Naive thymus-derived CD4-positive, alpha-beta T cell (primary cell): ENCODE data around the gene RINL. TPM values are rescaled to one million over a fixed set of nuclear protein-coding genes. Genes with fewer than 3 reads are reported as not detected.

Experiments
- ATAC-seq: fragments of 150-1000 bp; cut with Tn5 transposase; 2 replicates; pipeline ENCODE4 v1.10.0; 2021; ENCODE audit warnings: mild to moderate bottlenecking, moderate library complexity
- CTCF ChIA-PET: fragments of 350-600 bp; sonication (Branson Sonifier 250); formaldehyde crosslinking; loops from one replicate; lab custom pipeline; 2021; ENCODE audit warnings: antibody characterized with exemption; lab: Charles Lee
- POLR2A ChIA-PET: fragments of 350-600 bp; sonication (Branson Sonifier 250); formaldehyde crosslinking; loops from one replicate; lab custom pipeline; 2021; ENCODE audit warnings: antibody characterized with exemption, inconsistent platforms; lab: Charles Lee
- DNase-seq, 9 donors: peaks; one replicate each; pipeline versions ENCODE4 v3.0.0 to v3.0.0-alpha.2; 2020 to 2022; ENCODE audit warnings: mixed read lengths in 1 of 9
- H3K27ac ChIP-seq: one replicate; pipeline ENCODE4 v1.7.0; 2013; ENCODE audit warnings: mild to moderate bottlenecking, low read depth, low read length, moderate library complexity
- H3K27me3 ChIP-seq, 2 donors: one replicate each; pipeline ENCODE4 v1.7.0; 2013; ENCODE audit warnings: low read length in 2 of 2, mild to moderate bottlenecking in 2 of 2, moderate library complexity in 2 of 2; ENCODE audit not compliant: control insufficient read depth in 2 of 2, insufficient read depth in 2 of 2
- H3K36me3 ChIP-seq, 3 experiments: 1 replicate in 2 of 3; 2 replicates in 1 of 3; pipeline ENCODE4 v1.7.0; 2013; ENCODE audit warnings: low read length in 3 of 3, mild to moderate bottlenecking in 3 of 3, moderate library complexity in 1 of 3; ENCODE audit not compliant: insufficient read depth in 3 of 3, control insufficient read depth in 2 of 3
- H3K4me1 ChIP-seq, 2 donors: one replicate each; pipeline ENCODE4 v1.7.0; 2013; ENCODE audit warnings: low read length in 2 of 2, mild to moderate bottlenecking in 2 of 2, moderate library complexity in 1 of 2; ENCODE audit not compliant: control insufficient read depth in 2 of 2, insufficient read depth in 2 of 2
- H3K4me3 ChIP-seq: 2 replicates; pipeline ENCODE4 v1.7.0; 2013; ENCODE audit warnings: mild to moderate bottlenecking, low read length
- H3K9me3 ChIP-seq, 3 experiments: 1 replicate in 2 of 3; 2 replicates in 1 of 3; pipeline ENCODE4 v1.7.0; 2013; ENCODE audit warnings: low read length in 3 of 3; ENCODE audit not compliant: control insufficient read depth in 2 of 3
- H3K27ac Mint-ChIP-seq, 9 donors: one replicate each; pipeline ENCODE4 v1.8.0; 2020 to 2022; ENCODE audit warnings: mixed read lengths in 9 of 9, mild to moderate bottlenecking in 8 of 9, moderate library complexity in 5 of 9, inconsistent platforms in 2 of 9
- H3K27me3 Mint-ChIP-seq, 5 donors: one replicate each; pipeline ENCODE4 v1.8.0; 2021 to 2022; ENCODE audit warnings: mixed read lengths in 5 of 5, mild to moderate bottlenecking in 1 of 5
- H3K36me3 Mint-ChIP-seq, 5 donors: one replicate each; pipeline ENCODE4 v1.8.0; 2020 to 2022; ENCODE audit warnings: mixed read lengths in 5 of 5, mild to moderate bottlenecking in 3 of 5, inconsistent platforms in 1 of 5
- H3K4me1 Mint-ChIP-seq, 7 donors: one replicate each; pipeline ENCODE4 v1.8.0; 2020 to 2022; ENCODE audit warnings: mixed read lengths in 7 of 7, mild to moderate bottlenecking in 3 of 7, inconsistent platforms in 1 of 7
- H3K4me3 Mint-ChIP-seq, 10 donors: one replicate each; pipeline ENCODE4 v1.8.0; 2020 to 2022; ENCODE audit warnings: mild to moderate bottlenecking in 10 of 10, mixed read lengths in 10 of 10, moderate library complexity in 6 of 10, inconsistent platforms in 2 of 10
- H3K9me3 Mint-ChIP-seq, 11 donors: one replicate each; pipeline ENCODE4 v1.8.0; 2020 to 2022; ENCODE audit warnings: mixed read lengths in 11 of 11, mild to moderate bottlenecking in 4 of 11, inconsistent platforms in 1 of 11, moderate library complexity in 1 of 11
- intact Hi-C, 2 donors: fragments of 100-400 bp; cut with micrococcal nuclease; formaldehyde crosslinking; loops; one replicate each; pipeline ENCODE4 v1.15.1; 2023
- polyA plus RNA-seq, 2 donors: library from polyadenylated mRNA; unstranded; fragments of 300-500 nt; fragmentation: Illumina TruSeq; gene quantifications; one replicate each; pipeline ENCODE4 v1.2.3, GENCODE V29; 2021
- total RNA-seq, 6 experiments: library from RNA in 5 of 6; stranded (reverse) in 5 of 6; gene quantifications; 1 replicate in 5 of 6; 2 replicates in 1 of 6; pipeline ENCODE4 v1.2.3 and lab custom pipeline; 2021 to 2026

RINL gene
- total and polyA plus RNA-seq, 7 experiments from 2014 or later, result 32.8 to 75.9 (median 49.5) TPM

DNA sequence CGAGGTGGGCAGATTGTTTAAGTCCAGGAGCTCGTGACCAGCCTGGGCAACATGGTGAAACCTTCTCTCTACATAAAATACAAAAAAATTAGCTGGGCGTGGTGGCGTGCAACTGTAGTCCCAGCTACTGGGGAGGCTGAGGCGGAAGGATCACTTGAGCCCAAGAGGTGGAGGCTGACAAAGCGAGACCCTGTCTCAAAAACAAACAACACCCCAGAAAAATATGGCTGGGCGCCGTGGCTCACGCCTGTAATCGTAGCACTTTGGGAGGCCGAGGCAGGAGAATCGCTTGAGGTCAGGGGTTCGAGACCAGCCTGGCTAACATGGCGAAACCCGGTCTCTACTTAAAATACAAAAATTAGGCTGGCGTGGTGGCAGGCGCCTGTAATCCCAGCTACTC lies 24.9 kb downstream of the RINL start:
- ATAC-seq (no peak), DNase-seq (no peak)
- Mint-ChIP-seq H3K27ac (peak overlapping the region; percentile 91 to 100 (median 98)), H3K4me3 (peak overlapping the region; percentile 90 to 99 (median 96)), H3K4me1 (peaks cover 16 to 55% (median 39%) of the 10 kb centered on the region in 7 donors), H3K27me3 (peaks cover 0 to 7% (median 0%) of the 10 kb centered on the region in 5 donors), H3K36me3 (peaks cover 0 to 10% (median 8%) of the 10 kb centered on the region in 5 donors), H3K9me3 (peaks cover 0 to 11% (median 0%) of the 10 kb centered on the region in 11 donors)
- intact Hi-C loops, result loop anchor here (5.0 kb wide), 3 partner anchors 236 to 1434 kb away; partner anchors contain the start of genes AKT2 (in 1 of the 2), EIF3K (in 1 of the 2), MAP4K1 (in 1 of the 2) and SAMD4B (in 1 of the 2)
- no peaks in the 10 kb centered on the region for H3K27me3 ChIP-seq
- peaks cover 0 to 4% (median 0%) of the 10 kb centered on the region in 3 experiments for H3K36me3 ChIP-seq
- no peaks in the 10 kb centered on the region for H3K9me3 ChIP-seq
- H3K27ac ChIP-seq, result peak overlapping the region; percentile 95
- CTCF ChIA-PET, result interaction anchor here (0.7 to 3.3 kb wide), 7 partner anchors 9 to 84 kb away, joined by 3 to 20 read pairs (median 7); partner anchors contain the start of genes MRPS12 and SARS2
- peaks cover 24 to 25% of the 10 kb centered on the region in 2 donors for H3K4me1 ChIP-seq
- POLR2A ChIA-PET, result interaction anchor here (0.5 to 11.2 kb wide), 6 partner anchors 9 to 315 kb away, joined by 3 to 317 read pairs (median 4); partner anchors contain the start of gene RINL
- peak overlapping the region; percentile 88 for H3K4me3 ChIP-seq

DNA sequence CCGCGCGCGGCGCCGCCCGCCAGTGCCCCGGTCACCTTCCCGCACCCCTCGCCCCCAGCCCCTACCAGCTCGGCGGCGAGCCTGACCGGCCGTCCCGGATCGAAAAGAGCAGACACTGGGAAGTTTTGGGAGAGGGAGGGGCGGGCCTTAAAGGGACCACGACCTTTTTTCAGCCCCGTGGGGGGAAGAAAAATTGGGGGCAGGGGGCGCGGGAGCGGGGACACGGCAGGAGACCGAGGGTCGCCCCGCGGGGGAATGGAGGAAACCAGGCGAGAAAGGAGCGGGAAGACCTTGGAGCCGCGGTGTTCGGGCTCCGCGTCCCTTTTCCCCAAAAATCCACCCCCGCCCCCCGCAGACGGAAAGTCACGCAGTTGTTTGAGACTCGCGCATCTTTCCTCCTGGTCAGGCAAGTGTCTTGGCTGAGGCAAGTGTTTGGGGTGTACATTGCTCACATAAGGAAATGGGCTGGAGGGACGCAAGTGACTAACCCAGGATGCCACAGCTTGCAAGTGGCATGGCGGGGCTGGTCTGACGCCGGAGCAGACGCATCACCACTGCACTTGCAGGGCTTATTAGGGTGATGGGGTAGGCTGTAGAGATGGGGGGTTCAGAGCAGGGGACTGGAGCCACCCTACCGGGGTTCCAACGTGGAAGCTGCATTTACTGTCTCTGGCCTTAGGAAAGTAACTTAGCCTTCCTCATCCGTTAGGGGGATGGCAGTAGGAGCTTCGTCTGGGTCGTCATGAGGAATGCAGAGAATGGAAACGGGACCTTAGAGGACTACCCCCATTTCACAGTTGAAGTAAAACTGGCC lies 25.6 kb downstream of the RINL start:
- H3K9me3 ChIP-seq, result no peaks in the 10 kb centered on the region
- POLR2A ChIA-PET, result interaction anchor here (0.5 to 11.2 kb wide), 12 partner anchors 8 to 314 kb away, joined by 3 to 317 read pairs (median 4); partner anchors contain the start of genes ACTN4, ECH1, MRPS12 and RINL
- H3K27ac ChIP-seq, result peak overlapping the region; percentile 95
- Mint-ChIP-seq H3K9me3 (peaks cover 0 to 11% (median 0%) of the 10 kb centered on the region in 11 donors), H3K4me3 (peak overlapping the region; percentile 90 to 99 (median 96)), H3K4me1 (peaks cover 23 to 57% (median 44%) of the 10 kb centered on the region in 7 donors), H3K27me3 (peaks cover 0 to 6% (median 0%) of the 10 kb centered on the region in 5 donors), H3K27ac (peak overlapping the region; percentile 91 to 100 (median 98)), H3K36me3 (peaks cover 0 to 16% (median 11%) of the 10 kb centered on the region in 5 donors)
- peaks cover 0 to 11% (median under 1%) of the 10 kb centered on the region in 3 experiments for H3K36me3 ChIP-seq
- CTCF ChIA-PET, result interaction anchor here (1.0 to 3.3 kb wide), 6 partner anchors 9 to 78 kb away, joined by 4 to 20 read pairs (median 7); partner anchors contain the start of genes MRPS12 and SARS2
- ATAC-seq (no peak), DNase-seq (peak in 8 of 9 donors; percentile 32 to 59 (median 42))
- H3K27me3 ChIP-seq, result no peaks in the 10 kb centered on the region
- intact Hi-C loops, result loop anchor here (1.0 to 5.0 kb wide), 4 partner anchors 17 to 1435 kb away; partner anchors contain the start of genes AKT2 (in 1 of the 2), EIF3K (in 1 of the 2), MAP4K1 (in 1 of the 2) and SAMD4B (in 1 of the 2)
- H3K4me3 ChIP-seq, result peak overlapping the region; percentile 88
- peaks cover 26 to 28% of the 10 kb centered on the region in 2 donors for H3K4me1 ChIP-seq

DNA sequence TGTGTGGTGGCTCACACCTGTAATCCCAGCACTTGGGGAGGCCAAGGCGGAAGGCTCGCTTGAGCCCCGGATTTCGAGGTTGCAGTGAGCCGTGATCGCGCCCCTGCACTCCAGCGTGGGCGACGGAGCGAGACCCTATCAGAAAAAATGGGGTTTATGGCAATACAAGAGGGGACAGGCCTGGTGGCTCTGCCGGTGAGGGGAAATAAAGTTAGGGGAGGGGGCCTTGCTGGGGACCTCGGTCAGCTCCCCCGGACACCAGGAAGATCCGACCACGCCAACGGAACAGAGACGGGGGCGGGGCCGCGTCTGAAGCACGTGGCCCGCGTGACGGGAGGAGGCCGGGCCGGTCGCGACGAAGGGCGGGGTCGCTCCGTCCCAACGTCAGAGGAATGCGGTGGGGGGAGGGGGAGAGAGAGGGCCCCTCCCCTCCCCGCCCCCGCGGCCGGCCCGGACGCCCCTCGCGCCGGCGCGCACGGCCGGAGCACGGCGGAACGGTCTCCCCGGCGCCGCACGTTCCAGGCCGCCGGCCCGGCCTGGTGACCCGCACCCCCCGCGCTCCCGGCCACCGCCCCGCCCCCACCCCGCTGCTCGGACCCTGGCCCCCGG lies 26.3 kb downstream of the RINL start:
- Mint-ChIP-seq H3K9me3 (peaks cover 0 to 9% (median 0%) of the 10 kb centered on the region in 11 donors), H3K4me3 (peak overlapping the region; percentile 88 to 99 (median 96)), H3K27ac (peak overlapping the region; percentile 94 to 100 (median 99)), H3K27me3 (peaks cover 0 to 5% (median 0%) of the 10 kb centered on the region in 5 donors), H3K36me3 (peaks cover 0 to 19% (median 15%) of the 10 kb centered on the region in 5 donors), H3K4me1 (peaks cover 19 to 57% (median 42%) of the 10 kb centered on the region in 7 donors)
- peak overlapping the region; percentile 88 for H3K4me3 ChIP-seq
- DNase-seq (peak; percentile 82 to 94 (median 87)), ATAC-seq (peak; percentile 30)
- peaks cover 7 to 18% (median 7%) of the 10 kb centered on the region in 3 experiments for H3K36me3 ChIP-seq
- intact Hi-C loops, result loop anchor here (1.0 to 5.0 kb wide), 11 partner anchors 18 to 1436 kb away; partner anchors contain the start of genes EIF3K (in 2 of the 2), ACTN4 (in 1 of the 2), AKT2 (in 1 of the 2) and FAM98C (in 1 of the 2)
- POLR2A ChIA-PET, result interaction anchor here (0.6 to 11.2 kb wide), 16 partner anchors 8 to 234 kb away, joined by 3 to 317 read pairs (median 4); partner anchors contain the start of genes ACTN4, ECH1, MAP4K1 and MRPS12
- peak overlapping the region; percentile 95 for H3K27ac ChIP-seq
- no peaks in the 10 kb centered on the region for H3K9me3 ChIP-seq
- CTCF ChIA-PET, result interaction anchor here (0.9 to 3.3 kb wide), 4 partner anchors 9 to 36 kb away, joined by 3 to 20 read pairs (median 8); partner anchors contain the start of gene RINL
- H3K4me1 ChIP-seq, result peaks cover 26 to 27% of the 10 kb centered on the region in 2 donors
- H3K27me3 ChIP-seq, result no peaks in the 10 kb centered on the region

DNA sequence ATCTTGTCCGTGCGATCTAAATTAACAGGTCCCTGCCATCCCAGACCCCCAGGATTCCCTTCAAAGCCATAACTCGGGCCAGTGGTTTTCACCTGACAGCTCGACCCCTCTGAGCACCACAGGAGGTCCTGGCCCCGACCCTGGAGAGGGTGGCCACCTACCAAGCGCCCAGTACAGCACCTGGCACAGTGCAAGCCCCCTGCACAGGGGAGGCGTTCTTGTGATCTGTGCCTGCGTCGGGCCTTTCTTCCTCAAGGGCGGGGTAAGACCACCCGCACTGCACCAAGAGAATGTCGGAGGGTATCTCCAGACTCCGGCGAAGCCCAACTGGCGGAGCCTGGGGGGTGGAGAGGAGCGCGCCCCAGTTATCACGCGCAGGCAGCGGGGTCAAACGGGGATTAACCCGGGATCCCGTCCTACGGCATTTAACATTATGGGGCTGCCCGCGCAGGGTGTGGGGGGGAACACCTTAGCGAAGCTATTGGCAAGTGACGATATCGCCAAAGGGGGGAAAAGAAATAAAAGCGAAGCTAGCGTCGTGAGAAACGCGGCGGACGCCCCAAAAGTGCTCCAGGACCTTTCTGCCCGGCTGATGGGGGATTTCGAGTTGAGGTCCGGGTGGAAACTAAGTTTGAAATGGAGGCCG lies 27.0 kb downstream of the RINL start:
- H3K9me3 Mint-ChIP-seq, result peaks cover 0 to 9% (median 0%) of the 10 kb centered on the region in 11 donors
- peak overlapping the region; percentile 81 for H3K4me3 ChIP-seq
- intact Hi-C loops, result loop anchor here (1.0 to 5.0 kb wide), 19 partner anchors 9 to 1436 kb away; partner anchors contain the start of genes ACTN4 (in 2 of the 2), ECH1 (in 2 of the 2), EIF3K (in 2 of the 2) and MRPS12 (in 2 of the 2)
- DNase-seq (peak in 4 of 9 donors; percentile 35 to 68 (median 42)), ATAC-seq (no peak)
- H3K4me1 Mint-ChIP-seq, result peaks cover 18 to 55% (median 40%) of the 10 kb centered on the region in 7 donors
- ChIA-PET POLR2A (interaction anchor here (0.6 to 11.2 kb wide), 17 partner anchors 9 to 233 kb away, joined by 3 to 317 read pairs (median 4); partner anchors contain the start of genes ECH1, MAP4K1, MRPS12 and NFKBIB), CTCF (interaction anchor here (0.9 to 3.3 kb wide), 5 partner anchors 9 to 78 kb away, joined by 3 to 20 read pairs (median 4); partner anchors contain the start of gene RINL)
- H3K36me3 ChIP-seq, result peaks cover 9 to 25% (median 12%) of the 10 kb centered on the region in 3 experiments
- H3K27me3 ChIP-seq, result no peaks in the 10 kb centered on the region
- H3K36me3 Mint-ChIP-seq, result peaks cover 2 to 19% (median 18%) of the 10 kb centered on the region in 5 donors
- H3K27me3 Mint-ChIP-seq, result peaks cover 0 to 5% (median 0%) of the 10 kb centered on the region in 5 donors
- peaks cover 24 to 31% of the 10 kb centered on the region in 2 donors for H3K4me1 ChIP-seq
- H3K27ac ChIP-seq, result peak overlapping the region; percentile 95
- peak overlapping the region; percentile 88 to 99 (median 96) for H3K4me3 Mint-ChIP-seq
- no peaks in the 10 kb centered on the region for H3K9me3 ChIP-seq
- H3K27ac Mint-ChIP-seq, result peak overlapping the region; percentile 94 to 100 (median 99)

DNA sequence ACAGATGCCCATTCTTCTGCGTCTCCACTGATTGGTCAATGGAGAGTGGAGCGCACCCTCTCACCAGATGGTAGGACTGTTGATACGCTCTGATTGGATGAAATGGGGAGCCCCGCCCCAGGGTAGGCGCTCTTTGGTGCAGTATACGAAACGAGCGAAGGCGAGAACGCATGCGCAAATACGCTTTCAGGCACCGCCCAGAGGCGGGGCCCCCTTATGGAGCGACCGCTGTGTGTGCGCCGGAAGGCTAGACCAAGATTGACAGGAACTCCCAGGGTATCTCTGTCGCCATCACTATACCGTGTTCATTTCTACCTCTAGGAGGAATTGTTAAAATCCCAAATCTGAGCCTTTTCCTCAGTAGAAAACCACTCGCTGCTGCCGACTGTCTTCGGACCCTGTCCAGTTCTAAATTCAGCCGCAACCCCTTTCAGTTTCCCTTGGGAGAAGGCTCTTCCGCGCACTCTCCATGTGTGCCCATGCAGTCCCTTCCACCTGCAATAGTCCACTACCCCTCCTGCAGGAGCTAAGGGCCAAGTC lies 27.6 kb downstream of the RINL start:
- peaks cover 24 to 61% (median 46%) of the 10 kb centered on the region in 7 donors for H3K4me1 Mint-ChIP-seq
- Histone ChIP-seq H3K36me3 (peaks cover 14 to 31% (median 18%) of the 10 kb centered on the region in 3 experiments), H3K4me1 (peaks cover 24 to 37% of the 10 kb centered on the region in 2 donors), H3K4me3 (peak overlapping the region; percentile 81), H3K9me3 (no peaks in the 10 kb centered on the region), H3K27me3 (no peaks in the 10 kb centered on the region), H3K27ac (peak overlapping the region; percentile 95)
- peaks cover 0 to 9% (median 0%) of the 10 kb centered on the region in 11 donors for H3K9me3 Mint-ChIP-seq
- H3K36me3 Mint-ChIP-seq, result peaks cover 6 to 25% (median 24%) of the 10 kb centered on the region in 5 donors
- peaks cover 0 to 5% (median 0%) of the 10 kb centered on the region in 5 donors for H3K27me3 Mint-ChIP-seq
- DNase-seq (peak in 5 of 9 donors; percentile 91 to 100 (median 95)), ATAC-seq (peak; percentile 82)
- POLR2A ChIA-PET, result interaction anchor here (0.7 to 11.2 kb wide), 15 partner anchors 8 to 233 kb away, joined by 3 to 317 read pairs (median 4); partner anchors contain the start of genes ECH1, MAP4K1, MRPS12 and NFKBIB
- intact Hi-C loops, result loop anchor here (1.0 to 5.0 kb wide), 19 partner anchors 8 to 1437 kb away; partner anchors contain the start of genes ACTN4 (in 2 of the 2), ECH1 (in 2 of the 2), EIF3K (in 2 of the 2) and MRPS12 (in 2 of the 2)
- peak overlapping the region; percentile 94 to 100 (median 99) for H3K27ac Mint-ChIP-seq
- peak overlapping the region; percentile 88 to 99 (median 96) for H3K4me3 Mint-ChIP-seq
- CTCF ChIA-PET, result interaction anchor here (0.9 to 1.5 kb wide), 3 partner anchors 8 to 79 kb away, joined by 3 to 11 read pairs (median 3); partner anchors contain the start of gene RINL
